Activated CD8-positive, alpha-beta T cell treated with anti-CD3 and anti-CD28 coated beads for 36 hours (primary cell): Measurements from ENCODE around the gene MLF1. TPM values are rescaled to one million over a fixed set of nuclear protein-coding genes. Genes with fewer than 3 reads are reported as not detected.
A peak's percentile ranks its signal among the peaks of the same experiment; 100 is the strongest.
"Not testable (repeated sequence)": the region's sequence is repeated elsewhere in the genome, so short reads cannot be mapped to it uniquely, and the experiment has no call there.

ENCODE experiments used
- ATAC-seq: fragments of 200-7000 bp; cut with Tn5 transposase; one replicate; pipeline ENCODE4 v1.10.0; 2021; ENCODE audit warnings: mild to moderate bottlenecking, moderate library complexity
- CTCF ChIA-PET: fragments of 350-600 bp; sonication (Branson Sonifier 250); formaldehyde crosslinking; loops from one replicate; lab custom pipeline; 2021; ENCODE audit warnings: antibody characterized with exemption; lab: Charles Lee
- POLR2A ChIA-PET: fragments of 350-600 bp; sonication (Branson Sonifier 250); formaldehyde crosslinking; loops from one replicate; lab custom pipeline; 2021; ENCODE audit warnings: antibody characterized with exemption; lab: Charles Lee
- DNase-seq: peaks from one replicate; pipeline ENCODE4 v3.0.0-alpha.2; 2020
- H3K27ac Mint-ChIP-seq: one replicate; pipeline ENCODE4 v1.8.0; 2021; ENCODE audit warnings: mild to moderate bottlenecking, mixed read lengths
- H3K27me3 Mint-ChIP-seq: one replicate; pipeline ENCODE4 v1.8.0; 2021; ENCODE audit warnings: mixed read lengths
- H3K36me3 Mint-ChIP-seq: one replicate; pipeline ENCODE4 v1.8.0; 2021; ENCODE audit warnings: low read depth, mixed read lengths
- H3K4me1 Mint-ChIP-seq: one replicate; pipeline ENCODE4 v1.8.0; 2021; ENCODE audit warnings: low read depth, mixed read lengths
- H3K4me3 Mint-ChIP-seq: one replicate; pipeline ENCODE4 v1.8.0; 2021; ENCODE audit warnings: mild to moderate bottlenecking, moderate library complexity, mixed read lengths
- H3K9me3 Mint-ChIP-seq: one replicate; pipeline ENCODE4 v1.8.0; 2021; ENCODE audit warnings: mixed read lengths
- CTCF ChIP-seq: fragments of 200-600 bp; IDR thresholded peaks from one replicate; pipeline ENCODE4 v1.8.0; 2022; ENCODE audit warnings: antibody characterized with exemption, mild to moderate bottlenecking
- intact Hi-C: fragments of 100-400 bp; cut with micrococcal nuclease; formaldehyde crosslinking; loops from one replicate; pipeline ENCODE4 v1.10.0; 2022
- total RNA-seq, 2 experiments: library from RNA; stranded (reverse); gene quantifications; one replicate each; pipeline ENCODE4 v1.2.3, GENCODE V29; 2021

The MLF1 gene
- total RNA-seq, 2 experiments from 2014 or later: 1.4 to 1.9 TPM

- intact Hi-C loops: no loop called here
- Mint-ChIP-seq H3K4me3 (no peak overlapping the region), H3K27ac (no peak overlapping the region), H3K9me3 (no peaks in the 10 kb centered on the region), H3K36me3 (no peaks in the 10 kb centered on the region), H3K27me3 (no peaks in the 10 kb centered on the region), H3K4me1 (no peaks in the 10 kb centered on the region)
- peak; percentile 24 for TF ChIP-seq CTCF
- ChIA-PET POLR2A (no interaction called here), CTCF (interaction anchor here (0.8 to 4.3 kb wide), 6 partner anchors 8 to 1000 kb away, joined by 3 to 29 read pairs (median 3); no protein-coding TSS in a partner anchor)
- DNase-seq (peak; percentile 6), ATAC-seq (no peak)
These were observed 38.8 kb upstream of the MLF1 start for GRCh38 chr3:158532099-158532734.

- Mint-ChIP-seq H3K27me3 (no peaks in the 10 kb centered on the region), H3K27ac (no peak overlapping the region), H3K36me3 (no peaks in the 10 kb centered on the region), H3K4me1 (no peaks in the 10 kb centered on the region), H3K4me3 (no peak overlapping the region), H3K9me3 (no peaks in the 10 kb centered on the region)
- ChIA-PET CTCF (no interaction called here), POLR2A (no interaction called here)
- intact Hi-C loops: no loop called here
- no peak for DNase-seq
- ATAC-seq: no peak
- TF ChIP-seq CTCF: no peak
These were observed 35.1 kb upstream of the MLF1 start for GRCh38 chr3:158535918-158536317.

GRCh38 chr3:158539414-158540014 is 31.5 kb upstream of the MLF1 start:
- TF ChIP-seq CTCF: peak; percentile 72
- ChIA-PET CTCF (interaction anchor here (0.7 to 4.0 kb wide), 10 partner anchors 10 to 252 kb away, joined by 3 to 29 read pairs (median 4); partner anchors contain the start of gene GFM1), POLR2A (no interaction called here)
- Mint-ChIP-seq H3K4me1 (no peaks in the 10 kb centered on the region), H3K9me3 (no peaks in the 10 kb centered on the region), H3K27me3 (no peaks in the 10 kb centered on the region), H3K36me3 (peaks cover 8% of the 10 kb centered on the region), H3K27ac (no peak overlapping the region), H3K4me3 (no peak overlapping the region)
- peak; percentile 65 for ATAC-seq
- DNase-seq: peak; percentile 68
- intact Hi-C loops: loop anchor here (5.0 kb wide), 1 partner anchor 103 kb away; the partner anchor contains the start of gene GFM1

GRCh38 chr3:158540066-158540465 is 30.9 kb upstream of the MLF1 start:
- Mint-ChIP-seq H3K4me3 (no peak overlapping the region), H3K27me3 (no peaks in the 10 kb centered on the region), H3K4me1 (no peaks in the 10 kb centered on the region), H3K9me3 (no peaks in the 10 kb centered on the region), H3K36me3 (peaks cover 8% of the 10 kb centered on the region), H3K27ac (no peak overlapping the region)
- POLR2A ChIA-PET: no interaction called here
- intact Hi-C loops: loop anchor here (5.0 kb wide), 1 partner anchor 102 kb away; the partner anchor contains the start of gene GFM1
- TF ChIP-seq CTCF: no peak
- ATAC-seq (no peak), DNase-seq (no peak)
- CTCF ChIA-PET: interaction anchor here (0.9 to 4.0 kb wide), 7 partner anchors 10 to 225 kb away, joined by 3 to 29 read pairs (median 4); partner anchors contain the start of gene GFM1

GRCh38 chr3:158548691-158549090 is 22.3 kb upstream of the MLF1 start:
- H3K4me1 Mint-ChIP-seq: no peaks in the 10 kb centered on the region
- no peaks in the 10 kb centered on the region for H3K27me3 Mint-ChIP-seq
- CTCF ChIA-PET: no interaction called here
- H3K9me3 Mint-ChIP-seq: peaks cover 2% of the 10 kb centered on the region
- no peak for TF ChIP-seq CTCF
- H3K27ac Mint-ChIP-seq: no peak overlapping the region
- intact Hi-C loops: no loop called here
- POLR2A ChIA-PET: no interaction called here
- ATAC-seq (no peak), DNase-seq (no peak)
- peaks cover 15% of the 10 kb centered on the region for H3K36me3 Mint-ChIP-seq
- H3K4me3 Mint-ChIP-seq: no peak overlapping the region

- POLR2A ChIA-PET, H3K27ac Mint-ChIP-seq, CTCF ChIA-PET, H3K4me3 Mint-ChIP-seq, intact Hi-C loops, ATAC-seq, H3K9me3 Mint-ChIP-seq, H3K27me3 Mint-ChIP-seq, H3K4me1 Mint-ChIP-seq, DNase-seq: not testable (repeated sequence)
- peaks cover 11% of the 10 kb centered on the region for H3K36me3 Mint-ChIP-seq
These were observed 21.1 kb upstream of the MLF1 start for GRCh38 chr3:158549938-158550337.
